GM18519 (cell line): Measurements from ENCODE around the gene ALK.

Source experiments
- ATAC-seq: cut with Tn5 transposase; IDR thresholded peaks from one replicate; pipeline ENCODE4 v1.9.1; 2021; ENCODE audit warnings: mild to moderate bottlenecking, moderate library complexity; ENCODE audit not compliant: unreplicated experiment, low FRiP score

Gene ALK

DNA sequence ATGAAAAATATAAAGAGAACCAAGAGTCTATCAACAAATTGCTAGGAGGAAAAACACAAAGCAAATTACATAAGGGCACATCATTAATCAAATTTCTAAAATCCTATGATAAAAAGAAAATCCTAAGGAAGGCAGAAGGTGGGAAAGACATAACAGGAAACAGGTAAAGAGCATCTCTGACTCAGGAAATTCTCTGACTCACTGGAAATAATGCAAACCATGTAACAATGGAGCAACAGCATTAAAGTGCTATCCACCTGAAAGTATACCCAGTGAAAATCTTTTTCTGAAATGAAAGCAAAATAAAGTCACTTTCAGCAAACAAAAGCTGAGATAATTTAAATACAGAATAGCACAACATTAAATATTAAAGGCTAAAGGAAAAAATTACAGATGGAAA, 10.9 kb downstream of the ALK start:
- ATAC-seq, result no peak

GRCh38 chr2:29902356-29902755, 19.0 kb downstream of the ALK start:
- ATAC-seq, result no peak

DNA sequence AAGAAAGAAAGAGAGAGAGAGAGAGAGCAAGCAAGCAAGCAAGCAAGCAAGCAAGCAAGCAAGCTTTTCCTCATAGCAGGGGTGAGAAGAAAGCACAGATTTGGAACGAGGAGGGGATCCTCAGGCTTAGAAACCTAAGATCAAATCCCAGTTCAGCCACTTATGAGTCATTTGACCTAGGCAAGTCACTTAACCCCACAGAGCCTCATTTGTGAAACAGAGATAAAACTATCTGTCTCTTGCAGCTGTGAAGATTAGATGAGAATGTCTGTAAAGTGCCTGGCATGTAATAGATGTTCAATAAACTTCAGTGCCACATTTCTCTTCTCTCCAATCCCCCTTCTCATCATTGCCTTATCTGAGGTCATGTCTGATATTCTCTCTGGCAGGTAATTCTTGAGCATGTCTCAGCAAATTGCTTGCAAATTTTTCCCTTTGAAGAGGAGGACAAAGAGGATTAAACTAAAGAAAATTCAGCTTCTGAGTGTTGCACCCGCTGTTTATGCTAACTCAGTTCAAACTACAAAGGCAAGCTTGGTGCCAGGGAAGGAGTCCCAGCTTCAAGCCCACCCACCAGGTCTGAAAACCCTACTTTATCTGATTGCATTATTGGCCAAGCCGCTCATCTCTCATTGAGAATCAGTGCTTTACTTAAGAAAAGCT, 20.3 kb downstream of the ALK start:
- no peak for ATAC-seq

- ATAC-seq, result no peak
Observed at GRCh38 chr2:29898999-29899398, 22.4 kb downstream of the ALK start.

DNA sequence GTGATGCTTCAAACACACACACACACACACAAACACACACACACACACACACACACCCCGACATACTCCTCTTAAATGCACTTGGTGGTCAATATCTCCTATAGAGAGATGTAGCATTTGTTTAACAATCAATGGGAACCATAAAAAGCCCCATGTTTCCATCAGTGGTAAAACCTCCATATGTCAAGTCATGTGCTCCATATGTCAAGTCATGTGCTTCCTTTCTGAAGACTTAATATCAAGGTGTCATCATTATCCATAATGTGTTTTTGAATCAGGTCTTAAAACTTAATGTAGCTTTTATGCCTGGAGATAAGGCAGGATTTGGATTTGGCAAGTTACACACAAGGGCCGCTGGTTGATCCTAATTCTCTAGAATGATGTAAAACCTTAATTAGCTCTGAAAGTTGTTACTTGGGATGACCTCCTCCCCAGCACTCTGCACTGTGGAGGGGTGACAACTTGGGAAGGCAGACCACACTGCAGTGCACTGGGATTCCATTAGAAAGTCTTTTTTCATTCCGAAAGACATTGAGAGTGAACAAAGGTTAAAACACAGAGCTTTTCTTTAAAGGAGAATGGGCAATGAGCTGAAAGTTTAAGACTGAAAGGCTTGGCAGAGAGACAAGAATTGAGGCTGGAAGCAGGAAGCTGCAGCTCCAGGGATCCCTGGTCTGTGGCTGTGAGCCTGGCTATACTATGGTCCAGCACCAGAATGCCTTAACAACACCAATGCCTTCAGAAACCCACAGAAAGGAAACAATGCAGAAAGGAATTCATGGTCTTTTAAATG, 26.4 kb downstream of the ALK start:
- no peak for ATAC-seq

DNA sequence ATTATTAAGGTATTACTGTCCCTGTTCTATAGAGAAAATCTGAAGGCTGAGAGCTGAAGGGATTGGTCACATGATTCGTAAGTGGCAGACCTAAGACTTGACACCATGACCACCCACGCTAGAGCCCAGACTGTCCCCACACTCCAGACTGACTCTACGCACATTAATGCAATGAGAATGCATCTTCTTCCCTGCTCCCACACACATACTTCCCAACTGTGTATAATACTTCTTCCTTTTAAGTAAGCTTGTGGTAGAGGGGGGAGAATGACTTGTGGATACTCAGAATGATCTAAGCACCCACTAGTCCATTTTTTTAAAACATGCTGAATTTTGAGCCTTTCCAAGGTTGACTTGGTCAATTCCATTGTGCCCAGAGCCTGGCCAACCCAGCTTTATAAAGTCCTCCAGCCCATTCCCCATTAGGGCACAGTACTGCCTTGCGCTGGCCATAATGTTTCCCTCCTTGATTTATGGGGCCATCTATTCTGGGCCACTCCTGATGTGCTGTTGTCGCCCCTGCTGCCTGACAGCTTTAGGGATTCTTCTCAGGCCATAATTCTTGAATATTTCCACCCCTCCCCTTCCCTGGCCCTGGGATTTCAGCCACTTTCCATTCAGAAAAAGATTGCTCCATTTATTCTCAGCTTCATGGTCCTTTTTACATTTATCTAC, 28.7 kb downstream of the ALK start:
- ATAC-seq, result no peak

DNA sequence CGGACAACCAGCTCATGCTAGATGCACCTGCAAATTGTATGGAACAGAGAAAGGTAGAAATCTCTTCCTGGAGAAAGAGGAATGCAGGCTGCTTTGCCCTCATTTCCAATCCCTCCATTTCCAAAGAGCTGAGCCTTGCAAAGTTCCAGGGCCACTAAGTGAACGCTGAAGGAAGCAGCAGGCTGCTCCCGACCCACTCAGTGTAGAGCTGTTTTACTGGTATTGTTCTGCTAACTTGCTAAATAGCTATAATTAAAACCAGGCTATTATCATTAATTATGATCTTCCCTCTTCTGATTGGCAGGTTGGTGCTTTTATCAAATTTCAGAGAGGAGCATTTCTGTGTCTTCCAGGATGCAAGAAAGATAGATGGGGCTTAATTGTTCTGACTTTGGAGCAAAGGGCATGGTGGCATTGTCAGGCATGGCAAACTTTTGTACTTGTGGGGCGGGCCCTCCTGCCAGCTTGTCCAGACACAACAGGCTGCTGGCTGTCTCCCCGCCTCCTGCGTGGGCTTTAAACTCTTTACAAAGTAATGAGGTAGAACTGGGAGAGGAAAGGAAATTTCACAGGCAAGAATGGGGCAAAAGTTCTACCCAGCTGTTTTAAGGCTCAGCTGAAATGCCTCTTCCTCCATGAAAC, 40.2 kb downstream of the ALK start:
- ATAC-seq, result no peak

DNA sequence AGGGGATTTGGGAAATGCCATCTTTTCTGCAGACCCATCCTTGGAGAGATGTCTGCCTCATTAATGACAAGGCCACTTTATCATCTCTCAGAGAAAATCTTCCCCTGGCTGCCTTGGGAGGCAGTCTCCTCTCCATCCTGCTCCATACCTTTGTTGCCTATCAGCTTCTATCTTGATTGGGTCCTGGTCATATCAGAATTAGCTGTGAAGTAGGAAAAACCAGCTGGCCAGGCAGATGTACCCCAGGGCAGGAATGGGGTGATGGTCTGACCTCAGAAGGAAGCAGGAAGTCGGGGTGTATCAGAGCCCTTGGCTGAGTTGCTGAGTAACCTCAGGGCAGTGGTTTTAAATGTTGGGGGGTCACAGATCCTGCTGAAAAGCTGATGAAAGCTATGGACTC, 41.3 kb downstream of the ALK start:
- ATAC-seq, result no peak

DNA sequence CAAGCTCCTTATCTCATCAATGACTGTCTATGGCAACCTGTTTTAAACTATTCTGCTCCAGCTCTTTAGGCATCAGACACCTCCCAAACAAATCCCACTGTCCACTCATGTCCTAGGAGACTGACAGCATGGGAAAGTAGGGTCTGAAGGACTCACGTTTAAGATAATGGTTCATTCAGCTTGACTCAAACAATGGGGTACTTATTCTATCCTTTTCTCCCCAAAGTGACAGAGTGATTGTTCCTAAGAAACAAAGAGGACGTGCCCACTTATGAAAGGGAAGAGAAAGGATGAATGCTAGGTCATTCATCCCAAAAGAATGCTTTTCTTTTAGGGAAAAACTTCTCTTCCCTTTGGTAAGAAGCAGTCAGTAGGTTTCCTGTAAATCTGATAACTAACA, 41.9 kb downstream of the ALK start:
- no peak for ATAC-seq

- ATAC-seq, result no peak
Observed at GRCh38 chr2:29878898-29879297, 42.5 kb downstream of the ALK start.

DNA sequence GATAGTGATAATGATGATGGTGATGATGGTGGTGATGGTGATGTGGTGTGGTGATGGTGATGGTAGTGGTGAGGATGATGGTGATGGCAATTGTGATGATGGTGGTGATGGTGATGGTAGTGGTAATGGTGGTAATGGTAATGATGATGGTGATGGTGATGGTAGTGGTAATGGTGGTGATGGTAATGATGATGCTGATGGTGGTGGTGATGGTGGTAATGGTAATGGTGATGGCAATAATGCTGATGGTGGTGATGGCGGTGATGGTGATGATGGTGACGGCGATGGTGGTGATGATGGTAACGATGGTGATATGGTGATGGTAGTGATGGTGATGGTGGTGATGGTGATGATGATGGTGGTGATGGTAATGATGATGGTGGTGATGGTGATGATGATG, 45.0 kb downstream of the ALK start:
- ATAC-seq, result no peak

- ATAC-seq, result no peak
Observed at GRCh38 chr2:29874745-29875144, 46.6 kb downstream of the ALK start.

- no peak for ATAC-seq
Observed at GRCh38 chr2:29872870-29873269, 48.5 kb downstream of the ALK start.

- ATAC-seq, result no peak
Observed at GRCh38 chr2:29871541-29871940, 49.8 kb downstream of the ALK start.

- ATAC-seq, result no peak
Observed at GRCh38 chr2:29865512-29865911, 55.9 kb downstream of the ALK start.

DNA sequence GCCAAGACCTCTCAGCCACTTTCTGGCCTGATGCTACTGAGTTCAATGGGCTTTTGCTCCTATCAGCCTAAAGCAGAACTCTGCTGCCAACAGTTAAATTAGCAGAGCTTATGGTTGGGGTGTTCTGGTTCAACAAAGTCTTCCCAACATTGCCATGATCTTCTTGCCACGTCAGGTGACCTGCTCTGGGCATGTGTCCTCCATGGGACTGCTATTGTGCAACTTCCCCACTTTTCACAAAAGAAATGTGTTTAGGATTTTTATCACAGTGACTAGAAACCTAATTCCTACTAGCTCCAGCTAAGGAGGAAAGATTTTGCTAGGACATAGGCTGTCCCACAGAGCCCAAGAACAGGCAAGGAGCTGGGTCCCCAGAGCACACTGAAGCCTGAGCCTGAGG, 56.4 kb downstream of the ALK start:
- no peak for ATAC-seq

- no peak for ATAC-seq
Observed at GRCh38 chr2:29855924-29856639, 65.3 kb downstream of the ALK start.

DNA sequence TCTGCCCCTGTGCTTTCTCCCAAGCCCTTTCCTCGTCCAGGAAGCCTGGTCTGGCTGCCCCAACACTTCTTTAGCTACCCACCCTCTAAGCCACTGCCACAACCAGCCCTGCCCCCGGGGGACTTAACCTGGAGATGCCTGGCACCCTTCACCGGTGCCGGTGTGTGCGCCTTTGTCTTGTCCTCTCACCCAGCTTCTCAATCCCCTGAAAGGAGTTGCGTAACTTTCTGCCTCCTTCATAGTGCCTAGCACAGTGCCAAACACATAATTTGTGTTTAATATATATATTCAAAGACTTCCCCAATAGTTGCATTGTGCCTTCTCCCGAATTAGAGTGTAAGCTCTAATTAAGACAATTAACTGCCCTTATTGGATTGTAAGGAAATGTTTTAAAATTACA, 70.6 kb downstream of the ALK start:
- no peak for ATAC-seq

GRCh38 chr2:29848566-29849310, 72.6 kb downstream of the ALK start:
- ATAC-seq, result no peak

GRCh38 chr2:29847886-29848285, 73.5 kb downstream of the ALK start:
- no peak for ATAC-seq
